CD14-positive monocyte (primary cell): ENCODE measurements around the gene IL18BP. TPM values are rescaled to one million over a fixed set of nuclear protein-coding genes. Genes with fewer than 3 reads are reported as not detected.

Source experiments
- DNase-seq, 3 donors: peaks; one replicate each; pipeline ENCODE4 v3.0.0-alpha.2; 2011 to 2022
- H2AFZ ChIP-seq: 2 replicates; pipeline ENCODE4 v1.6.0; 2012; ENCODE audit warnings: mild to moderate bottlenecking, low read depth, low read length, inconsistent platforms; ENCODE audit not compliant: insufficient read depth, poor library complexity, severe bottlenecking
- H3K27ac ChIP-seq, 2 donors: 1 replicate in 1 of 2; 2 replicates in 1 of 2; pipeline ENCODE4 v1.5.1; 2012 to 2013; ENCODE audit warnings: low read length in 2 of 2, control low read depth in 1 of 2, inconsistent platforms in 1 of 2, low read depth in 1 of 2, mild to moderate bottlenecking in 1 of 2
- H3K27me3 ChIP-seq, 2 donors: one replicate each; pipeline versions ENCODE4 v1.6.0 to v1.6.1; 2011 to 2013; ENCODE audit warnings: low read length in 2 of 2; ENCODE audit not compliant: control insufficient read depth in 2 of 2, insufficient read depth in 2 of 2
- H3K36me3 ChIP-seq, 2 donors: replicated peaks in 1 of 2; 1 replicate in 1 of 2; 2 replicates in 1 of 2; pipeline versions ENCODE4 v1.5.1 to v1.6.1; 2012 to 2013; ENCODE audit warnings: low read length in 2 of 2, control low read depth in 1 of 2, inconsistent platforms in 1 of 2, mild to moderate bottlenecking in 1 of 2; ENCODE audit not compliant: insufficient read depth in 2 of 2, control insufficient read depth in 1 of 2
- H3K4me1 ChIP-seq, 2 donors: 1 replicate in 1 of 2; 2 replicates in 1 of 2; pipeline versions ENCODE4 v1.5.1 to v1.6.1; 2012 to 2013; ENCODE audit warnings: low read length in 2 of 2, control low read depth in 1 of 2, inconsistent platforms in 1 of 2, mild to moderate bottlenecking in 1 of 2, moderate library complexity in 1 of 2; ENCODE audit not compliant: insufficient read depth in 2 of 2, control insufficient read depth in 1 of 2
- H3K4me2 ChIP-seq: replicated peaks from 2 replicates; pipeline ENCODE3; 2012; ENCODE audit warnings: low read length, moderate library complexity, mild to moderate bottlenecking; ENCODE audit not compliant: poor library complexity, severe bottlenecking; ENCODE audit errors: extremely low read depth
- H3K4me3 ChIP-seq, 3 experiments: fragments of 200-600 bp in 1 of 3; sonication (generic) in 1 of 3; replicated peaks in 1 of 3; 1 replicate in 2 of 3; 2 replicates in 1 of 3; pipeline ENCODE4 v1.5.1; 2011 to 2013; ENCODE audit warnings: low read length in 3 of 3, mild to moderate bottlenecking in 3 of 3, control low read depth in 2 of 3, low read depth in 2 of 3, inconsistent platforms in 1 of 3, moderate library complexity in 1 of 3
- H3K79me2 ChIP-seq: 2 replicates; pipeline ENCODE4 v1.6.0; 2012; ENCODE audit warnings: mild to moderate bottlenecking, control low read depth, inconsistent platforms, low read length, moderate library complexity; ENCODE audit not compliant: insufficient read depth
- H3K9ac ChIP-seq: 2 replicates; pipeline ENCODE4 v1.6.0; 2017; ENCODE audit warnings: low read length, mild to moderate bottlenecking; ENCODE audit not compliant: insufficient read depth, poor library complexity, severe bottlenecking
- H3K9me3 ChIP-seq, 2 donors: replicated peaks in 1 of 2; 1 replicate in 1 of 2; 2 replicates in 1 of 2; pipeline versions ENCODE4 v1.5.1 to v1.6.1; 2012 to 2013; ENCODE audit warnings: low read length in 2 of 2, control low read depth in 1 of 2; ENCODE audit not compliant: control insufficient read depth in 1 of 2, insufficient read depth in 1 of 2
- H4K20me1 ChIP-seq: 2 replicates; pipeline ENCODE4 v1.6.0; 2012; ENCODE audit warnings: mild to moderate bottlenecking, low read length, control low read depth, moderate library complexity; ENCODE audit not compliant: insufficient read depth
- H3K27ac Mint-ChIP-seq, 7 donors: one replicate each; pipeline ENCODE4 v1.8.0; 2020; ENCODE audit warnings: mild to moderate bottlenecking in 7 of 7, mixed read lengths in 7 of 7, moderate library complexity in 6 of 7, inconsistent platforms in 2 of 7
- H3K27me3 Mint-ChIP-seq, 3 donors: one replicate each; pipeline ENCODE4 v1.8.0; 2021 to 2022; ENCODE audit warnings: low read depth in 3 of 3, mild to moderate bottlenecking in 3 of 3, mixed read lengths in 3 of 3, moderate library complexity in 3 of 3, inconsistent platforms in 1 of 3
- H3K36me3 Mint-ChIP-seq, 2 donors: one replicate each; pipeline ENCODE4 v1.8.0; 2020; ENCODE audit warnings: mixed read lengths in 2 of 2, inconsistent platforms in 1 of 2, mild to moderate bottlenecking in 1 of 2
- H3K4me1 Mint-ChIP-seq: one replicate; pipeline ENCODE4 v1.8.0; 2020; ENCODE audit warnings: mild to moderate bottlenecking, mixed read lengths
- H3K4me3 Mint-ChIP-seq, 2 donors: one replicate each; pipeline ENCODE4 v1.8.0; 2020; ENCODE audit warnings: mild to moderate bottlenecking in 2 of 2, mixed read lengths in 2 of 2, moderate library complexity in 1 of 2
- H3K9me3 Mint-ChIP-seq, 7 donors: one replicate each; pipeline ENCODE4 v1.8.0; 2020 to 2022; ENCODE audit warnings: mixed read lengths in 7 of 7, mild to moderate bottlenecking in 6 of 7, moderate library complexity in 6 of 7, inconsistent platforms in 2 of 7
- CTCF ChIP-seq: fragments of 200-600 bp; IDR thresholded peaks from one replicate; pipeline ENCODE4 v1.8.0; 2022; ENCODE audit warnings: antibody characterized with exemption, mild to moderate bottlenecking
- WGBS: methylation state at CpG from one replicate; pipeline ENCODE4 v1.1.5; 2013; ENCODE audit warnings: missing lambda C conversion rate; ENCODE audit not compliant: insufficient coverage; 5-methylcytosine and 5-hydroxymethylcytosine counted together
- intact Hi-C, 2 donors: fragments of 100-400 bp; cut with micrococcal nuclease; formaldehyde crosslinking; loops; one replicate each; pipeline versions ENCODE4 v1.15.0 to v1.15.1; 2023
- polyA plus RNA-seq, 3 donors: library from polyadenylated mRNA; depleted of rRNA in 1 of 3; unstranded in 2 of 3; stranded (reverse) in 1 of 3; fragments of 300-500 nt in 2 of 3; fragments of >200 nt in 1 of 3; fragmentation: Illumina TruSeq in 2 of 3; gene quantifications; 1 replicate in 2 of 3; 2 replicates in 1 of 3; pipeline ENCODE4 v1.2.3, GENCODE V29; 2012 to 2021

Gene IL18BP
- polyA plus RNA-seq, 3 donors = 7.4 to 32.3 (median 8.3) TPM

- Mint-ChIP-seq H3K27ac (peak overlapping the region in 3 of 7 donors; percentile 47 to 75 (median 69)), H3K4me1 (no peaks in the 10 kb centered on the region), H3K36me3 (peaks cover 93 to 99% of the 10 kb centered on the region in 2 donors), H3K4me3 (no peak overlapping the region), H3K9me3 (peaks cover 0 to 2% (median 0%) of the 10 kb centered on the region in 7 donors), H3K27me3 (no peaks in the 10 kb centered on the region)
- H3K4me1 ChIP-seq = no peaks in the 10 kb centered on the region
- H3K4me2 ChIP-seq = no peak overlapping the region
- H4K20me1 ChIP-seq = peaks cover 46% of the 10 kb centered on the region
- WGBS = 95% methylated on average over 10 of the region's 10 CpGs
- DNase-seq = no peak
- peaks cover 99 to 100% of the 10 kb centered on the region in 2 donors for H3K36me3 ChIP-seq
- no peak overlapping the region for H2AFZ ChIP-seq
- no peak overlapping the region for H3K9ac ChIP-seq
- intact Hi-C loops = loop anchor here in 1 of 2 donors (5.0 kb wide), 1 partner anchor 38 kb away; no protein-coding TSS in a partner anchor
- H3K4me3 ChIP-seq = no peak overlapping the region
- H3K79me2 ChIP-seq = peaks cover 3% of the 10 kb centered on the region
- H3K27ac ChIP-seq = peak overlapping the region in 1 of 2 donors; percentile 14
- peak; percentile 21 for TF ChIP-seq CTCF
- H3K27me3 ChIP-seq = no peaks in the 10 kb centered on the region
- no peaks in the 10 kb centered on the region for H3K9me3 ChIP-seq
Observed at GRCh38 chr11:72015511-72016061, 16.9 kb downstream of the IL18BP start.

GRCh38 chr11:72018171-72018570 lies 19.5 kb downstream of the IL18BP start:
- H3K27ac Mint-ChIP-seq = no peak overlapping the region
- H3K27me3 Mint-ChIP-seq = no peaks in the 10 kb centered on the region
- TF ChIP-seq CTCF = no peak

More at GRCh38 chr11:72018171-72018570, 19.5 kb downstream of the IL18BP start:
- H3K79me2 ChIP-seq = no peaks in the 10 kb centered on the region
- no peak overlapping the region for H3K4me2 ChIP-seq
- Mint-ChIP-seq H3K4me1 (no peaks in the 10 kb centered on the region), H3K36me3 (peaks cover 96 to 100% of the 10 kb centered on the region in 2 donors), H3K9me3 (no peaks in the 10 kb centered on the region), H3K4me3 (no peak overlapping the region)
- no peaks in the 10 kb centered on the region for H3K27me3 ChIP-seq
- WGBS = 98% methylated on average over 7 of the region's 9 CpGs
- H3K9me3 ChIP-seq = no peaks in the 10 kb centered on the region
- no peak overlapping the region for H3K9ac ChIP-seq
- H4K20me1 ChIP-seq = peaks cover 24% of the 10 kb centered on the region
- no peaks in the 10 kb centered on the region for H3K4me1 ChIP-seq
- no peak overlapping the region for H3K27ac ChIP-seq
- peaks cover 97 to 100% of the 10 kb centered on the region in 2 donors for H3K36me3 ChIP-seq
- no peak overlapping the region for H2AFZ ChIP-seq
- DNase-seq = no peak
- H3K4me3 ChIP-seq = no peak overlapping the region
- intact Hi-C loops = loop anchor here in 1 of 2 donors (5.0 kb wide), 1 partner anchor 41 kb away; no protein-coding TSS in a partner anchor
